ENCODE measurements around the gene FNTB. TPM values are rescaled to one million over a fixed set of nuclear protein-coding genes. Genes with fewer than 3 reads are reported as not detected.

FNTB gene
- total and polyA plus RNA-seq, 2 of the 8 experiments (the other 6 are each of a cell fraction or from before 2014, with no cell fraction given), result 16.0 to 20.7 TPM

- Histone ChIP-seq H2BK20ac (ENCODE audit: low read length) (0 out of 2 replicates have a peak overlapping the region, but pooled peaks have one; percentile 56), H2BK120ac (replicated peaks; ENCODE audit: low read depth, low read length) (no peak overlapping the region), H4K8ac (ENCODE audit: extremely low read depth, insufficient read depth, low read length) (no peak overlapping the region), H4K20me1 (replicated peaks in 1 of 2; ENCODE audit: control insufficient read depth in 1 of 2, insufficient read depth in 2 of 2, low read length in 2 of 2) (peaks cover 0 to 2% of the 10 kb centered on the region in 2 experiments), H3K23me2 (ENCODE audit: low read depth, low read length) (peaks cover under 1% of the 10 kb centered on the region; the same call in 1 of the 2 replicates), H3K18ac (ENCODE audit: extremely low read depth, low read length) (peak overlapping the region; percentile 40; the same call in 1 of the 2 replicates), H2AK5ac (ENCODE audit: low read depth, low read length) (no peak overlapping the region), H3K27me3 (replicated peaks in 1 of 4; ENCODE audit: control insufficient read depth in 3 of 4, extremely low read depth in 1 of 4, insufficient read depth in 3 of 4, low read length in 3 of 4) (peaks cover 0 to 21% (median 8%) of the 10 kb centered on the region in 4 experiments; a peak in 4 of 7 replicates), H3K4ac (replicated peaks; ENCODE audit: insufficient read length, low read depth, low read length) (no peak overlapping the region), H3K79me1 (ENCODE audit: low read depth, low read length) (peaks cover 8% of the 10 kb centered on the region), H3K4me1 (replicated peaks in 1 of 4; ENCODE audit: control insufficient read depth in 3 of 4, insufficient read depth in 4 of 4, low read length in 3 of 4) (peaks cover 0 to 28% (median 18%) of the 10 kb centered on the region in 4 experiments; a peak in 6 of 7 replicates), H3K23ac (ENCODE audit: insufficient read length) (no peak overlapping the region), H3K27ac (ENCODE audit: low read depth, low read length) (no peak overlapping the region), H2BK5ac (ENCODE audit: low read depth, low read length) (peak overlapping the region; percentile 5; the same call in 1 of the 2 replicates), H3K79me2 (ENCODE audit: control insufficient read depth in 1 of 2, insufficient read depth in 2 of 2, low read length in 2 of 2) (peaks cover 0 to 12% of the 10 kb centered on the region in 2 experiments; a peak in 1 of 4 replicates), H3K56ac (replicated peaks; ENCODE audit: insufficient read length, low read depth, low read length) (no peak overlapping the region), H3K4me2 (ENCODE audit: insufficient read depth in 1 of 2, low read depth in 2 of 2, low read length in 2 of 2) (peak overlapping the region; percentile 79 to 85), H3K9ac (replicated peaks in 1 of 4; ENCODE audit: extremely low read depth in 1 of 4, low read depth in 3 of 4, low read length in 3 of 4) (no peak overlapping the region; a peak in 1 of 7 replicates), H3K36me3 (ENCODE audit: control insufficient read depth in 2 of 4, insufficient read depth in 4 of 4, low read length in 3 of 4) (no peaks in the 10 kb centered on the region), H3K4me3 (ENCODE audit: extremely low read depth in 1 of 4, insufficient read depth in 2 of 4, low read depth in 3 of 4, low read length in 4 of 4) (peak overlapping the region; percentile 60 to 94 (median 70); a peak in 7 of 8 replicates), H3K14ac (ENCODE audit: insufficient read length) (no peak overlapping the region), H3K9me3 (ENCODE audit: insufficient read depth in 2 of 2, low read depth in 1 of 2, low read length in 1 of 2) (no peaks in the 10 kb centered on the region), H4K5ac (ENCODE audit: insufficient read length, low read depth, low read length) (no peak overlapping the region), H2AFZ (ENCODE audit: low read length) (no peak overlapping the region), H2BK15ac (ENCODE audit: low read length) (no peak overlapping the region), H4K91ac (replicated peaks; ENCODE audit: insufficient read length, low read length) (no peak overlapping the region), H2BK12ac (ENCODE audit: low read depth, low read length) (no peak overlapping the region; the same call in 1 of the 2 replicates)
- 70% methylated on average over 4 of the region's 8 CpGs; no CpG with 5 or more reads in 1 of the 2 experiments for WGBS, 2 experiments (ENCODE audit: extremely low coverage in 1 of 2, insufficient coverage in 1 of 2, insufficient read length in 1 of 2, insufficient replicate concordance in 2 of 2, low coverage in 1 of 2, low lambda C conversion rate in 2 of 2, missing lambda C conversion rate in 1 of 2)
- POLR2A ChIA-PET (ENCODE audit: partially characterized antibody), result interaction anchor here (0.6 to 2.9 kb wide), 7 partner anchors 9 to 25 kb away, joined by 3 to 14 read pairs (median 3); partner anchors contain the start of gene FNTB
- CTCF ChIA-PET (ENCODE audit: partially characterized antibody), result interaction anchor here (0.6 to 4.1 kb wide), 10 partner anchors 11 to 129 kb away, joined by 3 to 45 read pairs (median 6); partner anchors contain the start of gene FNTB
- DNase-seq (ENCODE audit: low read depth in 1 of 2, low spot score in 2 of 2), result no peak
- TF ChIP-seq KDM5A (IDR thresholded peaks at IDR 0.05; ENCODE audit: low read length), result no peak
- no peak for TF ChIP-seq HDAC6 (IDR thresholded peaks at IDR 0.05; ENCODE audit: low read depth, low read length)
- no peak for TF ChIP-seq JUND (IDR thresholded peaks at IDR 0.05; ENCODE audit: low read length)
- TF ChIP-seq NRF1 (IDR thresholded peaks at IDR 0.05; ENCODE audit: low read depth, low read length), result no peak
- TF ChIP-seq KDM4A (IDR thresholded peaks at IDR 0.05; ENCODE audit: low read depth, low read length, severe bottlenecking), result no peak
- no peak for TF ChIP-seq SIRT6 (IDR thresholded peaks at IDR 0.05; ENCODE audit: low read length)
- TF ChIP-seq, protein P1, sequence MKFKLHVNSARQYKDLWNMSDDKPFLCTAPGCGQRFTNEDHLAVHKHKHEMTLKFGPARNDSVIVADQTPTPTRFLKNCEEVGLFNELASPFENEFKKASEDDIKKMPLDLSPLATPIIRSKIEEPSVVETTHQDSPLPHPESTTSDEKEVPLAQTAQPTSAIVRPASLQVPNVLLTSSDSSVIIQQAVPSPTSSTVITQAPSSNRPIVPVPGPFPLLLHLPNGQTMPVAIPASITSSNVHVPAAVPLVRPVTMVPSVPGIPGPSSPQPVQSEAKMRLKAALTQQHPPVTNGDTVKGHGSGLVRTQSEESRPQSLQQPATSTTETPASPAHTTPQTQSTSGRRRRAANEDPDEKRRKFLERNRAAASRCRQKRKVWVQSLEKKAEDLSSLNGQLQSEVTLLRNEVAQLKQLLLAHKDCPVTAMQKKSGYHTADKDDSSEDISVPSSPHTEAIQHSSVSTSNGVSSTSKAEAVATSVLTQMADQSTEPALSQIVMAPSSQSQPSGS (IDR thresholded peaks at IDR 0.05; ENCODE audit: low read length), result no peak
- no peak for TF ChIP-seq BACH1 (IDR thresholded peaks at IDR 0.05; ENCODE audit: low read length)
- no peak for TF ChIP-seq CBX5 (IDR thresholded peaks at IDR 0.05; ENCODE audit: low read depth, low read length)
- no peak for TF ChIP-seq NANOG (IDR thresholded peaks at IDR 0.05; ENCODE audit: insufficient read depth, low read depth, low read length, poor library complexity, severe bottlenecking)
- no peak for FAIRE-seq
Measured at GRCh38 chr14:64970776-64971477, 15.8 kb upstream of the FNTB start.
